ENCODE results near the gene ZNF593OS. TPM values are rescaled to one million over a fixed set of nuclear protein-coding genes. Genes with fewer than 3 reads are reported as not detected.

ZNF593OS gene
- total RNA-seq, 2 experiments from 2014 or later, result not detected

- intact Hi-C loops (cut with DNase I, micrococcal nuclease), result no loop called here
- Mint-ChIP-seq H3K27ac (no peak overlapping the region), H3K4me3 (no peak overlapping the region), H3K4me1 (ENCODE audit: low read depth) (peaks cover 17% of the 10 kb centered on the region), H3K27me3 (no peaks in the 10 kb centered on the region), H3K36me3 (ENCODE audit: low read depth) (no peaks in the 10 kb centered on the region), H3K9me3 (no peaks in the 10 kb centered on the region)
- ChIA-PET POLR2A (interaction anchor here (1.2 kb wide), 1 partner anchor 44 kb away, joined by 3 read pairs; no protein-coding TSS in a partner anchor), CTCF (interaction anchor here (3.5 kb wide), 1 partner anchor 44 kb away, joined by 12 read pairs; the partner anchor contains the start of gene CEP85)
- Histone ChIP-seq H3K27me3 (ENCODE audit: control insufficient read depth in 1 of 2, insufficient read depth in 2 of 2, low read length in 2 of 2) (no peaks in the 10 kb centered on the region), H3K27ac (ENCODE audit: low read depth in 1 of 2, low read length in 2 of 2) (no peak overlapping the region), H3K36me3 (ENCODE audit: insufficient read depth, low read length) (no peaks in the 10 kb centered on the region), H3K4me3 (ENCODE audit: low read length) (no peak overlapping the region), H3K4me1 (ENCODE audit: insufficient read depth, low read length) (peaks cover 11% of the 10 kb centered on the region), H3K9me3 (ENCODE audit: control insufficient read depth in 1 of 2, insufficient read depth in 1 of 2, low read length in 2 of 2) (no peaks in the 10 kb centered on the region)
- DNase-seq (no peak), ATAC-seq (ENCODE audit: poor library complexity) (no peak)
- TF ChIP-seq, protein P1, sequence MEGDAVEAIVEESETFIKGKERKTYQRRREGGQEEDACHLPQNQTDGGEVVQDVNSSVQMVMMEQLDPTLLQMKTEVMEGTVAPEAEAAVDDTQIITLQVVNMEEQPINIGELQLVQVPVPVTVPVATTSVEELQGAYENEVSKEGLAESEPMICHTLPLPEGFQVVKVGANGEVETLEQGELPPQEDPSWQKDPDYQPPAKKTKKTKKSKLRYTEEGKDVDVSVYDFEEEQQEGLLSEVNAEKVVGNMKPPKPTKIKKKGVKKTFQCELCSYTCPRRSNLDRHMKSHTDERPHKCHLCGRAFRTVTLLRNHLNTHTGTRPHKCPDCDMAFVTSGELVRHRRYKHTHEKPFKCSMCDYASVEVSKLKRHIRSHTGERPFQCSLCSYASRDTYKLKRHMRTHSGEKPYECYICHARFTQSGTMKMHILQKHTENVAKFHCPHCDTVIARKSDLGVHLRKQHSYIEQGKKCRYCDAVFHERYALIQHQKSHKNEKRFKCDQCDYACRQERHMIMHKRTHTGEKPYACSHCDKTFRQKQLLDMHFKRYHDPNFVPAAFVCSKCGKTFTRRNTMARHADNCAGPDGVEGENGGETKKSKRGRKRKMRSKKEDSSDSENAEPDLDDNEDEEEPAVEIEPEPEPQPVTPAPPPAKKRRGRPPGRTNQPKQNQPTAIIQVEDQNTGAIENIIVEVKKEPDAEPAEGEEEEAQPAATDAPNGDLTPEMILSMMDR (IDR thresholded peaks at IDR 0.05), result no peak
These were observed 18.2 kb upstream of the ZNF593OS start for GRCh38 chr1:26189751-26190275.

DNA sequence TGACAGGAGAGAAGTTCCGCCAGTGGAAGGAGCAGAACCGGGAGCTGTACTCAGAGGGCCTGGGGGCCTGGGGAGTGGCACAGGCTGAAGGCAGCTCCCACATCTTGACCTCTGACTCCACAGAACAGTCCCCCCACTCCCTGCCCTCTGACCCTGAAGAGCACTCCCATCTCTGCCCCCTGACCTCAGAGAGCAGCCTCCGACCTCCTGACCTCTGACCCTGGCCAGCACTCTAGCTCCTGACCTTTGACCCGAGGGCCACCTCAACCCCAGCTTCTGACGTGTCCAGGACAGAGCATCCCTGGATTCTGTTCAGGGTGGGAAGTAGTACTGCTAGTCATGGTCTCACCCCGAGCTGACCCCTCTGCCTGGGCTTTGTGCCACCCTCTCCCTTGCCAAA is 17.7 kb upstream of the ZNF593OS start:
- Mint-ChIP-seq H3K4me1 (ENCODE audit: low read depth) (peaks cover 17% of the 10 kb centered on the region), H3K27ac (no peak overlapping the region), H3K4me3 (no peak overlapping the region), H3K36me3 (ENCODE audit: low read depth) (no peaks in the 10 kb centered on the region), H3K27me3 (no peaks in the 10 kb centered on the region), H3K9me3 (no peaks in the 10 kb centered on the region)
- intact Hi-C loops (cut with DNase I, micrococcal nuclease), result no loop called here
- Histone ChIP-seq H3K4me3 (ENCODE audit: low read length) (no peak overlapping the region), H3K4me1 (ENCODE audit: insufficient read depth, low read length) (peaks cover 11% of the 10 kb centered on the region), H3K9me3 (ENCODE audit: control insufficient read depth in 1 of 2, insufficient read depth in 1 of 2, low read length in 2 of 2) (no peaks in the 10 kb centered on the region), H3K27ac (ENCODE audit: low read depth in 1 of 2, low read length in 2 of 2) (no peak overlapping the region), H3K36me3 (ENCODE audit: insufficient read depth, low read length) (no peaks in the 10 kb centered on the region), H3K27me3 (ENCODE audit: control insufficient read depth in 1 of 2, insufficient read depth in 2 of 2, low read length in 2 of 2) (no peaks in the 10 kb centered on the region)
- DNase-seq (no peak), ATAC-seq (ENCODE audit: poor library complexity) (no peak)
- CTCF ChIA-PET, result interaction anchor here (3.5 kb wide), 1 partner anchor 45 kb away, joined by 12 read pairs; the partner anchor contains the start of gene CEP85
- TF ChIP-seq, protein P1 (IDR thresholded peaks at IDR 0.05), result no peak
- POLR2A ChIA-PET, result interaction anchor here (1.2 kb wide), 1 partner anchor 44 kb away, joined by 3 read pairs; no protein-coding TSS in a partner anchor

- Mint-ChIP-seq H3K27ac (no peak overlapping the region), H3K4me3 (no peak overlapping the region), H3K27me3 (no peaks in the 10 kb centered on the region), H3K36me3 (ENCODE audit: low read depth) (no peaks in the 10 kb centered on the region), H3K9me3 (no peaks in the 10 kb centered on the region), H3K4me1 (ENCODE audit: low read depth) (peaks cover 17% of the 10 kb centered on the region)
- H3K27ac ChIP-seq (ENCODE audit: low read depth in 1 of 2, low read length in 2 of 2), result no peak overlapping the region
- H3K36me3 ChIP-seq (ENCODE audit: insufficient read depth, low read length), result no peaks in the 10 kb centered on the region
- POLR2A ChIA-PET, result interaction anchor here (1.2 kb wide), 1 partner anchor 45 kb away, joined by 3 read pairs; no protein-coding TSS in a partner anchor
- H3K27me3 ChIP-seq (ENCODE audit: control insufficient read depth in 1 of 2, insufficient read depth in 2 of 2, low read length in 2 of 2), result no peaks in the 10 kb centered on the region
- ATAC-seq (ENCODE audit: poor library complexity) (no peak), DNase-seq (no peak)
- H3K9me3 ChIP-seq (ENCODE audit: control insufficient read depth in 1 of 2, insufficient read depth in 1 of 2, low read length in 2 of 2), result no peaks in the 10 kb centered on the region
- CTCF ChIA-PET, result no interaction called here
- TF ChIP-seq, protein P1 (IDR thresholded peaks at IDR 0.05), result no peak
- H3K4me1 ChIP-seq (ENCODE audit: insufficient read depth, low read length), result peaks cover 11% of the 10 kb centered on the region
- intact Hi-C loops (cut with DNase I, micrococcal nuclease), result no loop called here
- H3K4me3 ChIP-seq (ENCODE audit: low read length), result no peak overlapping the region
These were observed 16.8 kb upstream of the ZNF593OS start for GRCh38 chr1:26188477-26188876.
